ENCODE results near the gene GHRL.

The GHRL gene

GRCh38 chr3:10242182-10243065, 50.3 kb downstream of the GHRL start:
- peak; percentile 61 for DNase-seq (ENCODE audit: low read depth)

GRCh38 chr3:10240799-10241198, 51.9 kb downstream of the GHRL start:
- DNase-seq (ENCODE audit: low read depth) = no peak

- DNase-seq (ENCODE audit: low read depth) = peak; percentile 25
Measured at GRCh38 chr3:10238345-10239183, 54.2 kb downstream of the GHRL start.
